ENCODE measurements around the gene MCEMP1.

Gene MCEMP1

GRCh38 chr19:7716762-7717161, 39.9 kb downstream of the MCEMP1 start:
- Histone ChIP-seq H3K4me3 (ENCODE audit: insufficient read depth, low read length, poor library complexity, severe bottlenecking) (no peak overlapping the region), H3K9me3 (ENCODE audit: insufficient read depth, low read length) (no peaks in the 10 kb centered on the region), H3K36me3 (ENCODE audit: low read length) (no peaks in the 10 kb centered on the region), H3K9me2 (replicated peaks; ENCODE audit: insufficient read depth, low read length) (no peaks in the 10 kb centered on the region), H3K79me2 (ENCODE audit: insufficient read depth, low read length) (no peaks in the 10 kb centered on the region), H3F3A (ENCODE audit: insufficient read depth) (no peaks in the 10 kb centered on the region), H3K4me2 (ENCODE audit: low read depth, low read length, poor library complexity, severe bottlenecking) (no peak overlapping the region), H3K27me3 (ENCODE audit: low read length) (no peaks in the 10 kb centered on the region), H3K27ac (ENCODE audit: low read depth, low read length) (no peak overlapping the region), H3K9ac (ENCODE audit: low read length) (no peak overlapping the region), H4K20me1 (ENCODE audit: low read depth, low read length) (no peaks in the 10 kb centered on the region), H2AFZ (ENCODE audit: low read depth, low read length, severe bottlenecking) (no peak overlapping the region)
- TF ChIP-seq CTCF (IDR thresholded peaks at IDR 0.05; ENCODE audit: insufficient read depth, low read length, poor library complexity, severe bottlenecking) = no peak
- TF ChIP-seq EZH2phosphoT487 (conservative IDR thresholded peaks at IDR 0.05; ENCODE audit: low read length) = no peak

- Histone ChIP-seq H3K9me3 (ENCODE audit: insufficient read depth, low read length) (no peaks in the 10 kb centered on the region), H4K20me1 (ENCODE audit: low read depth, low read length) (no peaks in the 10 kb centered on the region), H3K4me3 (ENCODE audit: insufficient read depth, low read length, poor library complexity, severe bottlenecking) (no peak overlapping the region), H2AFZ (ENCODE audit: low read depth, low read length, severe bottlenecking) (no peak overlapping the region), H3F3A (ENCODE audit: insufficient read depth) (no peaks in the 10 kb centered on the region), H3K79me2 (ENCODE audit: insufficient read depth, low read length) (no peaks in the 10 kb centered on the region), H3K27me3 (ENCODE audit: low read length) (no peaks in the 10 kb centered on the region), H3K36me3 (ENCODE audit: low read length) (no peaks in the 10 kb centered on the region), H3K9me2 (replicated peaks; ENCODE audit: insufficient read depth, low read length) (no peaks in the 10 kb centered on the region), H3K9ac (ENCODE audit: low read length) (no peak overlapping the region), H3K27ac (ENCODE audit: low read depth, low read length) (no peak overlapping the region), H3K4me2 (ENCODE audit: low read depth, low read length, poor library complexity, severe bottlenecking) (no peak overlapping the region)
- TF ChIP-seq EZH2phosphoT487 (conservative IDR thresholded peaks at IDR 0.05; ENCODE audit: low read length) (no peak), CTCF (IDR thresholded peaks at IDR 0.05; ENCODE audit: insufficient read depth, low read length, poor library complexity, severe bottlenecking) (no peak)
These were observed 41.8 kb downstream of the MCEMP1 start for GRCh38 chr19:7718668-7719067.

- Histone ChIP-seq H3K27ac (ENCODE audit: low read depth, low read length) (no peak overlapping the region), H2AFZ (ENCODE audit: low read depth, low read length, severe bottlenecking) (no peak overlapping the region), H3K36me3 (ENCODE audit: low read length) (no peaks in the 10 kb centered on the region), H3K4me3 (ENCODE audit: insufficient read depth, low read length, poor library complexity, severe bottlenecking) (no peak overlapping the region), H3K4me2 (ENCODE audit: low read depth, low read length, poor library complexity, severe bottlenecking) (no peak overlapping the region), H3K9ac (ENCODE audit: low read length) (no peak overlapping the region), H3F3A (ENCODE audit: insufficient read depth) (no peaks in the 10 kb centered on the region), H4K20me1 (ENCODE audit: low read depth, low read length) (no peaks in the 10 kb centered on the region), H3K79me2 (ENCODE audit: insufficient read depth, low read length) (no peaks in the 10 kb centered on the region), H3K9me2 (replicated peaks; ENCODE audit: insufficient read depth, low read length) (no peaks in the 10 kb centered on the region), H3K9me3 (ENCODE audit: insufficient read depth, low read length) (no peaks in the 10 kb centered on the region), H3K27me3 (ENCODE audit: low read length) (no peaks in the 10 kb centered on the region)
- TF ChIP-seq CTCF (IDR thresholded peaks at IDR 0.05; ENCODE audit: insufficient read depth, low read length, poor library complexity, severe bottlenecking) (no peak), EZH2phosphoT487 (conservative IDR thresholded peaks at IDR 0.05; ENCODE audit: low read length) (no peak)
These were observed 43.5 kb downstream of the MCEMP1 start for GRCh38 chr19:7720351-7720750.

Measured in SU-DHL-6 (cell line).